PC-9 (cell line): ENCODE data around the gene BTRC.

ENCODE experiments used
- CTCF ChIP-seq: fragments of 200-600 bp; sonication (generic); conservative IDR thresholded peaks from 2 replicates; pipeline ENCODE4 v1.6.1; 2017; ENCODE audit warnings: mixed run types, antibody characterized with exemption, mild to moderate bottlenecking, moderate library complexity
- EZH2 ChIP-seq: fragments of 200-600 bp; sonication (generic); IDR thresholded peaks from 2 replicates; pipeline ENCODE4 v1.8.0; 2017; ENCODE audit warnings: antibody characterized with exemption, low read depth

- no peak for TF ChIP-seq CTCF
- no peak for TF ChIP-seq EZH2
Measured at GRCh38 chr10:101571271-101571925, 217.4 kb downstream of the BTRC start.
